ENCODE measurements around the gene KLRG1. TPM values are rescaled to one million over a fixed set of nuclear protein-coding genes. Genes with fewer than 3 reads are reported as not detected.

KLRG1 gene
- total and polyA plus RNA-seq, 2 of the 8 experiments (the other 6 are each of a cell fraction or from before 2014, with no cell fraction given), result 7.9 to 12.8 TPM

DNA sequence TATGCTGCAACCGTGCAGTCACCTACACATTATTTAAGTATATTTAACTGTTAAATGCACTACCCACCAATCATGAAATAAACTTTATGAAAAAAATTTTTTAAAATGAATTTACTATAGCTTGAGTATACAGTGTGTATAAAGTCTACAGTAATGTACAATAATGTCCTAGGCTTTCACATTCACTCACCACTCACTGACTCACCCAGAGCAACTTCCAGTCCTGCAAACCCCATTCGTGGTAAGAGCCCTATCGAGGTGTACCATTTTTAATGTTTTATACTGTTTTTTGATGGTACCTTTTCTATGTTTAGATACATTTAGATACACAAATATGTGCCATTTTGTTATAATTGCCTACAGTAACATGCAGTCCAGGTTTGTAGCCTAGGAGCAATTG lies 48.1 kb downstream of the KLRG1 start:
- H3K4ac ChIP-seq (replicated peaks; ENCODE audit: insufficient read length, low read depth, low read length), result no peak overlapping the region
- H2AFZ ChIP-seq (ENCODE audit: low read length), result no peak overlapping the region
- H3K18ac ChIP-seq (ENCODE audit: extremely low read depth, low read length), result no peak overlapping the region
- no peaks in the 10 kb centered on the region for H3K79me2 ChIP-seq (ENCODE audit: control insufficient read depth in 1 of 2, insufficient read depth in 2 of 2, low read length in 2 of 2)
- H3K56ac ChIP-seq (replicated peaks; ENCODE audit: insufficient read length, low read depth, low read length), result no peak overlapping the region
- no peak overlapping the region for H3K4me3 ChIP-seq (ENCODE audit: extremely low read depth in 1 of 4, insufficient read depth in 2 of 4, low read depth in 3 of 4, low read length in 4 of 4)
- no peak overlapping the region for H4K8ac ChIP-seq (ENCODE audit: extremely low read depth, insufficient read depth, low read length)
- CTCF ChIA-PET (ENCODE audit: partially characterized antibody), result interaction anchor here (0.9 to 9.7 kb wide), 8 partner anchors 9 to 460 kb away, joined by 3 to 119 read pairs (median 4); partner anchors contain the start of gene M6PR
- no peak overlapping the region for H2BK15ac ChIP-seq (ENCODE audit: low read length)
- no peak overlapping the region for H2AK5ac ChIP-seq (ENCODE audit: low read depth, low read length)
- no peak for TF ChIP-seq JUN (IDR thresholded peaks at IDR 0.05; ENCODE audit: low read depth, low read length)
- TF ChIP-seq TBP (IDR thresholded peaks at IDR 0.05; ENCODE audit: low read depth, low read length), result no peak
- TF ChIP-seq, protein P1, sequence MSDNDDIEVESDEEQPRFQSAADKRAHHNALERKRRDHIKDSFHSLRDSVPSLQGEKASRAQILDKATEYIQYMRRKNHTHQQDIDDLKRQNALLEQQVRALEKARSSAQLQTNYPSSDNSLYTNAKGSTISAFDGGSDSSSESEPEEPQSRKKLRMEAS (IDR thresholded peaks at IDR 0.05), result no peak
- TF ChIP-seq POLR2A (IDR thresholded peaks at IDR 0.05; ENCODE audit: control extremely low read depth in 1 of 2, low read depth in 2 of 2, low read length in 2 of 2), result no peak
- no peak overlapping the region for H3K23ac ChIP-seq (ENCODE audit: insufficient read length)
- no peaks in the 10 kb centered on the region for H3K36me3 ChIP-seq (ENCODE audit: control insufficient read depth in 2 of 4, insufficient read depth in 4 of 4, low read length in 3 of 4)
- H4K5ac ChIP-seq (ENCODE audit: insufficient read length, low read depth, low read length), result no peak overlapping the region
- H2BK120ac ChIP-seq (replicated peaks; ENCODE audit: low read depth, low read length), result no peak overlapping the region
- no peak overlapping the region for H2BK12ac ChIP-seq (ENCODE audit: low read depth, low read length)
- H2BK5ac ChIP-seq (ENCODE audit: low read depth, low read length), result no peak overlapping the region
- no peak overlapping the region for H3K9ac ChIP-seq (replicated peaks in 1 of 4; ENCODE audit: extremely low read depth in 1 of 4, low read depth in 3 of 4, low read length in 3 of 4)
- H4K91ac ChIP-seq (replicated peaks; ENCODE audit: insufficient read length, low read length), result no peak overlapping the region
- FAIRE-seq, result no peak
- H3K9me3 ChIP-seq (ENCODE audit: insufficient read depth in 2 of 2, low read depth in 1 of 2, low read length in 1 of 2), result no peaks in the 10 kb centered on the region
- no peaks in the 10 kb centered on the region for H3K4me1 ChIP-seq (replicated peaks in 1 of 4; ENCODE audit: control insufficient read depth in 3 of 4, insufficient read depth in 4 of 4, low read length in 3 of 4)
- POLR2A ChIA-PET (ENCODE audit: partially characterized antibody), result interaction anchor here (1.5 to 2.2 kb wide), 2 partner anchors 88 to 95 kb away, joined by 3 to 7 read pairs; partner anchors contain the start of gene M6PR
- no peaks in the 10 kb centered on the region for H3K23me2 ChIP-seq (ENCODE audit: low read depth, low read length)
- H3K27me3 ChIP-seq (replicated peaks in 1 of 4; ENCODE audit: control insufficient read depth in 3 of 4, extremely low read depth in 1 of 4, insufficient read depth in 3 of 4, low read length in 3 of 4), result no peaks in the 10 kb centered on the region
- H2BK20ac ChIP-seq (ENCODE audit: low read length), result no peak overlapping the region
- no peaks in the 10 kb centered on the region for H3K79me1 ChIP-seq (ENCODE audit: low read depth, low read length)
- 88% methylated on average over 3 of the region's 3 CpGs; no CpG with 5 or more reads in 1 of the 2 experiments for WGBS, 2 experiments (ENCODE audit: extremely low coverage in 1 of 2, insufficient coverage in 1 of 2, insufficient read length in 1 of 2, insufficient replicate concordance in 2 of 2, low coverage in 1 of 2, low lambda C conversion rate in 2 of 2, missing lambda C conversion rate in 1 of 2)
- no peaks in the 10 kb centered on the region for H4K20me1 ChIP-seq (replicated peaks in 1 of 2; ENCODE audit: control insufficient read depth in 1 of 2, insufficient read depth in 2 of 2, low read length in 2 of 2)
- H3K14ac ChIP-seq (ENCODE audit: insufficient read length), result no peak overlapping the region
- no peak overlapping the region for H3K27ac ChIP-seq (ENCODE audit: low read depth, low read length)
- H3K4me2 ChIP-seq (ENCODE audit: insufficient read depth in 1 of 2, low read depth in 2 of 2, low read length in 2 of 2), result no peak overlapping the region
- DNase-seq (ENCODE audit: low read depth in 1 of 2, low spot score in 2 of 2), result no peak

Data from H1 (cell line).